NB4 (cell line): ENCODE results near the gene SMYD3.

Source experiments
- MYC ChIP-seq: IDR thresholded peaks from 2 replicates; pipeline ENCODE4 v1.6.1; 2011; ENCODE audit warnings: low read depth, low read length
- POLR2A ChIP-seq: IDR thresholded peaks from 2 replicates; pipeline ENCODE4 v1.6.1; 2011; ENCODE audit warnings: mild to moderate bottlenecking; ENCODE audit not compliant: insufficient read length; ENCODE audit errors: extremely low read depth
- TF ChIP-seq, protein P1 (sequence below): IDR thresholded peaks from one replicate; pipeline ENCODE4 v1.5.1; 2012; ENCODE audit warnings: low read depth, low read length

DNA sequence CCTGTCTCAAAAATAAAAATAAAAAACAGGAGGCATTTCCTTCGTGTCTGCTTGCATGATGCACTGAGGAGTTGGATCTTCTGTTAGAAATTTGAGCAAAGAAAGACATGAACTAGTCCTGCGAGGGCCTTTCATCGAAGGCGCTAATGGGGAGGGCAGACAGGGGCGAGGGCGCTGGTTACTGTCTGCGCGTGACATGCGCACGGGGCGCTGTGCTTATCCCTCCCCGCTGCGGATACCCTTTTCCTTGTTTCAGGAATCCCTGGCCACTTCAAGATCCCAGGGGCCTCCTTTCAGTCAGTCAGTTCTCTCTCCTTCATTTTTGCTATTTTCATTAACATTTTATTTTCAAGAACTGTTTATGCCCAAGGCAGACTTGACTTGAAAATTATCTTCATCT is 806.4 kb downstream of the SMYD3 start:
- TF ChIP-seq, protein P1, sequence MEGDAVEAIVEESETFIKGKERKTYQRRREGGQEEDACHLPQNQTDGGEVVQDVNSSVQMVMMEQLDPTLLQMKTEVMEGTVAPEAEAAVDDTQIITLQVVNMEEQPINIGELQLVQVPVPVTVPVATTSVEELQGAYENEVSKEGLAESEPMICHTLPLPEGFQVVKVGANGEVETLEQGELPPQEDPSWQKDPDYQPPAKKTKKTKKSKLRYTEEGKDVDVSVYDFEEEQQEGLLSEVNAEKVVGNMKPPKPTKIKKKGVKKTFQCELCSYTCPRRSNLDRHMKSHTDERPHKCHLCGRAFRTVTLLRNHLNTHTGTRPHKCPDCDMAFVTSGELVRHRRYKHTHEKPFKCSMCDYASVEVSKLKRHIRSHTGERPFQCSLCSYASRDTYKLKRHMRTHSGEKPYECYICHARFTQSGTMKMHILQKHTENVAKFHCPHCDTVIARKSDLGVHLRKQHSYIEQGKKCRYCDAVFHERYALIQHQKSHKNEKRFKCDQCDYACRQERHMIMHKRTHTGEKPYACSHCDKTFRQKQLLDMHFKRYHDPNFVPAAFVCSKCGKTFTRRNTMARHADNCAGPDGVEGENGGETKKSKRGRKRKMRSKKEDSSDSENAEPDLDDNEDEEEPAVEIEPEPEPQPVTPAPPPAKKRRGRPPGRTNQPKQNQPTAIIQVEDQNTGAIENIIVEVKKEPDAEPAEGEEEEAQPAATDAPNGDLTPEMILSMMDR: no peak
- TF ChIP-seq POLR2A (no peak), MYC (no peak)
